HL-60/S4 treated with phorbol 12-myristate 13-acetate at 8.2 ng/mL for 4 days and 3 days (cell line): ENCODE measurements around the gene ZWINT.

Experiments
- in situ Hi-C: fragments of 300-500 bp; cut with MboI; formaldehyde crosslinking; loops from 2 replicates; pipeline ENCODE4 v1.15.0; 2022; ENCODE audit warnings: low sequenced_read_pairs

ZWINT gene, protein sequence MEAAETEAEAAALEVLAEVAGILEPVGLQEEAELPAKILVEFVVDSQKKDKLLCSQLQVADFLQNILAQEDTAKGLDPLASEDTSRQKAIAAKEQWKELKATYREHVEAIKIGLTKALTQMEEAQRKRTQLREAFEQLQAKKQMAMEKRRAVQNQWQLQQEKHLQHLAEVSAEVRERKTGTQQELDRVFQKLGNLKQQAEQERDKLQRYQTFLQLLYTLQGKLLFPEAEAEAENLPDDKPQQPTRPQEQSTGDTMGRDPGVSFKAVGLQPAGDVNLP

GRCh38 chr10:56360967-56361612 lies at the start of gene ZWINT:
ZWINT (minus strand) TSS chr10:56361259; CDS start chr10:56361236, 23 bp downstream.
- in situ Hi-C loops: no loop called here

GRCh38 chr10:56383806-56384205 lies 22.7 kb upstream of the ZWINT start:
- in situ Hi-C loops: no loop called here

DNA sequence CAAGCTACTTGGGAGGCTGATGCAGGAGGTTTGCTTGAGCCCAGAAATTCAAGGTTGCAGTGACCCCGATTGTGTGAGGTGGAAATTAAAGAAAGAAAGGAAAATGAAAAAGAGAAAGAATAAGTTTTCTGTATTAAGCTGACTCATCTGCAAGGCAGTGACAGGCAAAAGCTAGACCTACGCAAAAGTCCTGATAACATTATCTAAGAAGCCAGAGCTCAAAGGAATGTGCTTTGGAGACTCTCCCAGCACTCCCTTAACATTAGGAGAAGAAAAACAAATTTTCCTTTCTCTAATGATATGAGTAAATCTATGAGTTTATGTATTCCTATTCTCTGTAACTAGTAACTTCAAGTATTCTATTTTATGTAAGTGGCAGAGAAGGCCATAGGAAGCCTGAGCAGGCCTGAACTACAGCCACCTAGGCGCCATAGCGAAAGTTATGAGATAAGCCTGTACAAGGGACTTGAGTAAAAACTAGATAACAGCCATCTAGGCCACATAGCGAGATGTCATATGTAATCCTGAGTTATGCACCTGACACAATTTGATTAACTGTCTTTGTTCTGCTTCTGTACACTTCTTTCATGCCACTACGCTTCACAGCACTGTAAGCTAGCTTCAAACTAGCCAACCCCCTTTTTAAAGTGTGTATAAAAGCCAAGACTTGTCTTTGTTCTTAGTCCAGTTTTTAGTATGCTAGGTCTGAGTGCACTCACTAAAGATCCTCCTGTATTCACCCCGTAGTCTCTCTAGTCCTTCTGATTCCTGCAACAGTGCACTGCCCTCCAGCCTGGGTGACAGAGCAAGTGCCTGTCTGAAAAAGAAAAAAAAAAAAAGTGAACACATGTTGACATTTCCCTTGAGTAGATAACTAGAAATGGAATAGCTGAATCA lies 9.4 kb upstream of the ZWINT start:
- in situ Hi-C loops: no loop called here

DNA sequence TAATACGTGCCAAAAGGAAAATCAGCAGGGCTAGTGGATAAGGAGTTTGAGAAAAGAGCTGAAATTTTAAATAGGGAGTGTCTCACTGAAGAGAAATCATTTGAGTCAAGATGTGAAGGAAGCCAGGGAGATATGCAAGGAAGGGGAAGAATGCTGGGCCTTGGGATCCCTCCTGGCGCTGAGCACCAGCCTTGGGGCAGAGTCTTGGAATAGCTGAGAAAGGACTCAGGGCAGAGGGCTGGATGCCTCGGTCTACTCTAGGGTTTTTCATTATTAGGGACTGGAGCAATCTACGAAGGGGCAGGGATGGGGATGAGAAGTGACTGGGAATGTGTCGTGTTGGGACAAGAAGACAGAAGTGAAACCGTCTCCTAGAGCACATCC lies 484 bp downstream of the ZWINT start:
- in situ Hi-C loops: no loop called here

DNA sequence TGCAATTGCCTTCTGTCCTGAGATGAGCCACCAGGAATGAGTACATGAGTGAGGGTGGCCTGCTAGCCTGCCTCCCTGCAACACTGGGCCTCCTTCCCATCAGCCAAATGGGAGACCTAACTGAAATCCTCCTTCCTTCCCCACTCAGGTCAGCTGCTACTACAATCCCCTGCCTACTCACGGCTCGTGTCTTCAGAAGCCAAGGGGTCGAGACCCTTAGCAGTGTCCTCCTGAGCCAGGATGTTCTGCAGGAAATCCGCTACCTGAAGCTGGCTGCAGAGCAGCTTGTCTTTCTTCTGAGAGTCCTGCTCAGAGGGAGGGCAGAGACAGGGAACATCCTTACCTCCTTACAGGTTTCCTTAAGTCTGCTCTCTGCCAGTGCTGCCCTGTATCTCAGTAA lies 1.2 kb downstream of the ZWINT start:
- in situ Hi-C loops: no loop called here

DNA sequence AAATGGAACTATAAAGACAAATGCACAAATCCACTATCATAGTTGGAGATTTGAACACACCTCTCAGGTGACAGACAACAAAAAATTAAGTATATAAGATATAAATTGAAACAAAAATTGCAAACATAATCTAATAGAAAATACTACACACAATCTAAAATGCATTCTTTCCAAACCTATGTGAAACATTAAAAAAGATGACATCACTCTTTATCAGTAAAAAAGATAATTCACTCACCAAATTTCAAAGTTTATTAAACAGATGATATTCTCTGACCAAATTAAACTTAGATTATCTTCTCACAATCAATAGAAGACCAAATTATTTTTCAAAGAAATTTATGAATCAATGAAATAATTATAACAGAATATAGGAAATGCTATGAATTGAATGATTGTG lies 4.0 kb downstream of the ZWINT start:
- in situ Hi-C loops: no loop called here

DNA sequence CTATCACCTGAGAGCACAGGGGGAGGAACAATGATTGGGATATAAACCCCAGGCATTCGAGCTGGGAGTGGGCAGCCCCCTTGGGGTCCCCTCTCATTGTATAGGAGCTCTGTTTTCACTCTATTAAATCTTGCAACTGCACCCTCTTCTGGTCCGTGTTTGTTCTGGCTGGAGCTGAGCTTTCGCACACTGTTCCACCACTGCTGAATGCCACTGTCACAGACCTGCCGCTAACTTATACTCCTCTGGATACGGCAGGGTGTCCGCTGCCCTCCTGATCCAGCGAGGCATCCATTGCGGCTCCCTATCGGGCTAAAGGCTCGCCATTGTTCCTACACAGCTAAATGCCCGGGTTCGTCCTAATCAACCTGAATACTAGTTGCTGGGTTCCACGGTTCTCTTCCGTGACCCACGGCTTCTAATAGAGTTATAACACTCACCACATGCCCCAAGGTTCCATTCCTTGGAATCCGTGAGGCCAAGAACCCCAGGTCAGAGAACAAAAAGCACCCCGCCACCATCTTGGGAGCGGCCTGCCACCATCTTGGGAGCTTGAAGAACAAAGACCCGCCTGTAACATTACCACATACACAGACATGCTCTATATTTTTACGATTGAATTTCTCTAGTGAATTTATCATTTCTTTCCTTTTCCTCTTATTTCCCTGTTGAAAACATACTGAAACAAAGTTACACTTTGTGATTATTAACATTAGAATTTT lies 9.0 kb downstream of the ZWINT start:
- in situ Hi-C loops: no loop called here

DNA sequence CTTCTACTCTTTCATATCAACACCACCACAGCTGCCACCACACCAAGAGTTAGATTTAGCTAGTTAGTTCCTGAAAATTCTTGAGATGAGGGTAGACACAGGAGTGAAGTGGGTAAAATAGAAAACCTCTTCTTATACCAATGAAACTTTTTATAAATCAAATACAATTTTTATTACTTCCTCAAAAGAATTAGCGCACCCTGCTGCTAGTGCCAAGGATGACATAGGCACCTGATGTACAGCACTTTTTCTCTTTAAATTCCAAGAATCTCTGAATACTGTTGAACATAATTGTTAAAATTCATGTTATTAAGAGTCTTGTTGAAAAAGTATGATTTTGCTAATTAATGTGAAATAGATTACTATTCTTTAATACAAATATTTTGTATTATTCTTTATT lies 11.4 kb downstream of the ZWINT start:
- in situ Hi-C loops: no loop called here

DNA sequence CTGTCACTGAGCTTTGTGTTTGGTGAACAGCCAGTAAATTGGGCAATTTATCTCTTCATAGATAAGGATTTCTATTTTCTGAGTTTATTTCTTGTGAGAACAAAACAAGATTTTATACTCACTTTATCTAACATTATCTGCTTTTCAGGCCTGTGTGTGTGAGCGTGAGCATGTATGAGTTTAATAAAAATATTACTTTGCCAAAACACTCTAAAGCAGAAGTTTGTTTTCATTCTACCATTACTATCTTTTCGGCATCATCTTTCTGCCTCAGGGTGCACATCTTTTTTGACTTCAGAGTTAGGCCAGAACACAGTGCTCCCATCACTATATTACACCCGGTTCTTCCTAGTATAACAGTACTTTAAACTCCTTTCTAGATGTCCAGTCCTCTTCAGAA lies 13.0 kb downstream of the ZWINT start:
- in situ Hi-C loops: no loop called here

DNA sequence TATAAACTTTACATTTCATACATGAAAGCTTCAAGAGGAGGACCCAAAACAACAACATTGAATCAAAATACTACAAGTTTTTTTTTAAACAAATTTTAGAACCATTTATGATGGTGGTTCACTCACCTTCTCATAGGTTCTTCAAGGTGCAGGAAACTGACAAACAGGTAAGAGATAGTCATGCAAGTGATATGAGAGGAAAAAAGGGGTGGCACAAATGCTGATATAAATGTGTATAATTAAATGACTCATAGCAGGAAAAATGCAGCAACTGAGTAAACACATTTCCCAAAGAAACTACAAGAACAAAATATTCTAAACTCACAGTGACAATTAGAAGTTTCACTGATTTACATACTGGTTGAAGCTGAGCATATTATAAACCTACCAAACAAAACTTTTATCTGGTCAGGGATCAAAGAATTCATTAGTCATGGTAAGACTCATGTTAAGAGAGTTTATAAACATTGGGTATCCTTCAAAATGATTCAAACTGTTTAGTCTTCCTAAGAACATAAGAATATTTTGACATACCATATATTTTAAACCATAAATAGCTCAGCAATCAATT lies 14.1 kb downstream of the ZWINT start:
- in situ Hi-C loops: no loop called here

DNA sequence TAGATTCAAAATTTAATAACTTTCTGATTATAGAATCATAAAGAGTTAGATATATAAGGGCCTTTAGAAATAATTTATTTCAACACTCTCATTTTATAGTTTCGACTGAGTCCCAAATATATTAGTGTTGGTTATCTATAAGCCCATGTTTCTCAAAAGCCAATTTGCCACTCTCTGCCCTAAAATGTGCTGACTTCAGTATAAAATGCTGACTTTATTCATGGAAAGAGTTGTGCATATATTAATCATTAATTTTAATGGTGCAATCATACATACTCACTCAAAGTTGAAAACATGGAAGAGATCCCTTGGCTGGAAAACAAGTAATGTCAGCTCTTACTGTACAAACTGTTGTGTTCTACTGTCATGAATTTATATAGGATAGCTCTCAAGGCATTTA lies 19.4 kb downstream of the ZWINT start:
- in situ Hi-C loops: no loop called here

DNA sequence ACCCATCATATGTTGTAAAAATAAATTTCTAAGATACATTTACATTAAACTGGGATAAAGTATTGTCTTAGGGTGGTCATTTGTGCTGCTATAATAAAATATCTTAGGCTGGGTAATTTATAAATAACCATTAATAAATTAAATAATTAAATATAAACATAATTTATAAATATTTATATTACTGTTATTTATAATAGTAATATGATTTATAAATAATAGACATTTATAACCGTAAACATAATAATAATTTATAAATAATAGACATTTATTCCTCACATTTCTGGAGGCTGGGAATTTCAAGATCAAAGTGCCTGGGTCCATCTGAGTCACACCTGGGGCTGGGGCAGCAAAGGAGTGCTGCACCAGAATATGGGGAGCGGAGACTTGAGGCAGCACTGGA lies 31.1 kb downstream of the ZWINT start:
- in situ Hi-C loops: no loop called here

DNA sequence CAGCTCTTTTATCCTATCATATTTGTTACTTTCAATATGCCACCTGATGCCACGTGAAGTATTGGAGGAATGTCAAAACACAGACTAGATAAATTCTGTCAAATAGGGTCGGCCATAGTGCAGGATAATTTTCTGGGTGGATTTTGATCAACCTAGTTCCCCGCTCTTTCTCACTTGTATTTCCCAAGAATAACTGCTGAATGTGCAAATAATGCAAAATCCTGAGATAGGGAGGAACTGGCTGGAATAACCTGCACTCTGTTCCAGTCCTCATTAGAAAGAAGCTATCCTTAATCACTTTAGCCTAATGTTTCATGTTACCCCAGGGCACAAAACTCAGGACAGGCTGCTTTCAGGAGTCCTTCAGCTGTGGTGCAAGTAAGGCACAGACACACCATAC lies 33.9 kb downstream of the ZWINT start:
- in situ Hi-C loops: no loop called here

DNA sequence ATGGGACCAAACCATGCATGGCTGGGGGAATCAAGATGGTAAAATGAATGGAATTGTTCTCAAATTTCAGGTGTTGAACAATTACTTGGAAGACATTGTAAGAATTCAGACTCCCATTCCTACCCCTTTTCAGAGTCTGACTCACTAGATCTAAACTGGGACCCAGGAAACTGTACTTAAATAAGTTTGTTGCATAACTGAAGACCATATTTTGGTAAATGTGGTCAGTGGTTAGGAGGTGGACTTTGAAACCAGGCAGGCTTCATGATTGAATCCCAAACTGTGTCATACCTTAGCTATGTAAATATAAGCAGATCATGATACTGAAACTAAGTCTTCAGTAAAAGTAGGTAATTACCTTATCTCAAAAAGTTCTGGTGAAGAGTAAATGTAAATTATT lies 41.7 kb downstream of the ZWINT start:
- in situ Hi-C loops: no loop called here

GRCh38 chr10:56318816-56319215 lies 42.2 kb downstream of the ZWINT start:
- in situ Hi-C loops: no loop called here

- in situ Hi-C loops: no loop called here
These were observed 43.5 kb downstream of the ZWINT start for GRCh38 chr10:56317603-56318002.

DNA sequence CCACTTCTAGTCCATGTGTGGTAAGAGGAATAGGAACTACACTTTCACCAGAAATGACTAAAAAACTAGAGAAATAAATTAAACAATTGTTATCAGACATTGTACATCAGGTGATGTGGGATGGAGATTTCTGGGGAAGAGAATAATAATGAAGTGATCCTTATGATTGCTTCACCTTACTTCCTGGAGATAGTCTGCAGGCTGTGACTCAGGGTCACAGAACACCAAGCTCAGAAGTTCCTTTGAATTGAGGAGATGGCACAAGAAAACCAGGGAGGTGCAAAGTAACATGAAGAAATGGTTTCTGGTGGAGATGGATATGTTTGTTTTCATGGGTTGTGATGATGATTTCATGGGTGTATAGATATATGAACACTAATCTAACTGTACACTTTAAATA lies 44.5 kb downstream of the ZWINT start:
- in situ Hi-C loops: no loop called here
